Ascending aorta (tissue), 2 donors: ENCODE data around the gene DGKD. TPM values are rescaled to one million over a fixed set of nuclear protein-coding genes. Genes with fewer than 3 reads are reported as not detected.

ENCODE experiments used
- DNase-seq, 2 donors: peaks; one replicate each; pipeline ENCODE4 v3.0.0-alpha.2; 2019; ENCODE audit warnings: low spot score in 2 of 2
- H3K27ac ChIP-seq, 2 donors: fragments of 200-600 bp; sonication (generic); one replicate each; pipeline ENCODE4 v1.5.1; 2016 to 2017; ENCODE audit warnings: mild to moderate bottlenecking in 1 of 2
- H3K27me3 ChIP-seq: fragments of 200-600 bp; sonication (generic); one replicate; pipeline ENCODE4 v1.5.1; 2017
- H3K36me3 ChIP-seq, 2 donors: fragments of 200-600 bp; sonication (generic); one replicate each; pipeline ENCODE4 v1.5.1; 2016
- H3K4me1 ChIP-seq, 2 donors: fragments of 200-600 bp; sonication (generic); one replicate each; pipeline ENCODE4 v1.5.1; 2016 to 2017; ENCODE audit warnings: mild to moderate bottlenecking in 1 of 2
- H3K4me3 ChIP-seq, 2 donors: fragments of 200-600 bp; sonication (generic); one replicate each; pipeline ENCODE4 v1.5.1; 2016 to 2017; ENCODE audit warnings: mild to moderate bottlenecking in 1 of 2
- H3K9me3 ChIP-seq, 2 donors: fragments of 200-600 bp; sonication (generic); one replicate each; pipeline ENCODE4 v1.5.1; 2016
- CTCF ChIP-seq, 3 experiments: fragments of 200-600 bp in 2 of 3; fragments of 450-650 bp in 1 of 3; sonication (generic) in 2 of 3; IDR thresholded peaks; one replicate each; pipeline ENCODE4 v1.5.1; 2016 to 2019; ENCODE audit warnings: antibody characterized with exemption in 3 of 3, mild to moderate bottlenecking in 1 of 3, moderate library complexity in 1 of 3
- intact Hi-C: fragments of 100-400 bp; cut with DNase I; formaldehyde crosslinking; loops from one replicate; pipeline ENCODE4 v1.15.1; 2023
- total RNA-seq: library from RNA; depleted of rRNA; stranded (reverse); fragments of >200 nt; gene quantifications from one replicate; pipeline ENCODE4 v1.1.0, GENCODE V29; 2016

The DGKD gene
- total RNA-seq, 1 donor from 2014 or later, result 28.3 TPM

- Histone ChIP-seq H3K4me3 (no peak overlapping the region), H3K27me3 (no peaks in the 10 kb centered on the region), H3K36me3 (no peaks in the 10 kb centered on the region), H3K9me3 (no peaks in the 10 kb centered on the region), H3K4me1 (peaks cover 4 to 9% of the 10 kb centered on the region in 2 donors), H3K27ac (peak overlapping the region in 1 of 2 donors; percentile 29)
- no peak for DNase-seq
- TF ChIP-seq CTCF (IDR thresholded peaks at IDR 0.05), result no peak
- intact Hi-C loops, result loop anchor here (5.0 kb wide), 1 partner anchor 36 kb away; no protein-coding TSS in a partner anchor
Observed at GRCh38 chr2:233423552-233423860, 69.2 kb downstream of the DGKD start.

GRCh38 chr2:233424154-233424951 is 70.1 kb downstream of the DGKD start:
- peak overlapping the region in 1 of 2 donors; percentile 29 for H3K27ac ChIP-seq
- H3K4me3 ChIP-seq, result no peak overlapping the region
- H3K9me3 ChIP-seq, result no peaks in the 10 kb centered on the region
- H3K27me3 ChIP-seq, result no peaks in the 10 kb centered on the region
- H3K36me3 ChIP-seq, result no peaks in the 10 kb centered on the region
- DNase-seq, result peak in 1 of 2 donors; percentile 83
- no peak for TF ChIP-seq CTCF (IDR thresholded peaks at IDR 0.05)
- H3K4me1 ChIP-seq, result peaks cover 0 to 15% of the 10 kb centered on the region in 2 donors
- intact Hi-C loops, result loop anchor here (5.0 kb wide), 1 partner anchor 37 kb away; no protein-coding TSS in a partner anchor

- Histone ChIP-seq H3K4me1 (peaks cover 0 to 18% of the 10 kb centered on the region in 2 donors), H3K36me3 (no peaks in the 10 kb centered on the region), H3K4me3 (no peak overlapping the region), H3K27me3 (no peaks in the 10 kb centered on the region), H3K27ac (no peak overlapping the region), H3K9me3 (no peaks in the 10 kb centered on the region)
- intact Hi-C loops, result no loop called here
- DNase-seq, result peak in 1 of 2 donors; percentile 47
- TF ChIP-seq CTCF (IDR thresholded peaks at IDR 0.05), result no peak
Observed at GRCh38 chr2:233426619-233427342, 72.5 kb downstream of the DGKD start.

GRCh38 chr2:233428008-233428407 is 73.7 kb downstream of the DGKD start:
- no peaks in the 10 kb centered on the region for H3K27me3 ChIP-seq
- intact Hi-C loops, result no loop called here
- H3K4me1 ChIP-seq, result peaks cover 0 to 18% of the 10 kb centered on the region in 2 donors
- no peak overlapping the region for H3K4me3 ChIP-seq
- no peak for TF ChIP-seq CTCF (IDR thresholded peaks at IDR 0.05)
- H3K36me3 ChIP-seq, result no peaks in the 10 kb centered on the region
- no peak overlapping the region for H3K27ac ChIP-seq
- peak in 1 of 2 donors; percentile 15 for DNase-seq
- no peaks in the 10 kb centered on the region for H3K9me3 ChIP-seq

GRCh38 chr2:233428438-233428837 is 74.1 kb downstream of the DGKD start:
- TF ChIP-seq CTCF (IDR thresholded peaks at IDR 0.05), result no peak
- H3K4me1 ChIP-seq, result peaks cover 0 to 18% of the 10 kb centered on the region in 2 donors
- DNase-seq, result peak in 1 of 2 donors; percentile 51
- no peaks in the 10 kb centered on the region for H3K36me3 ChIP-seq
- H3K27me3 ChIP-seq, result no peaks in the 10 kb centered on the region
- H3K9me3 ChIP-seq, result no peaks in the 10 kb centered on the region
- no peak overlapping the region for H3K4me3 ChIP-seq
- intact Hi-C loops, result no loop called here
- H3K27ac ChIP-seq, result no peak overlapping the region
